ENCODE results near the gene EXOC4. TPM values are rescaled to one million over a fixed set of nuclear protein-coding genes. Genes with fewer than 3 reads are reported as not detected.
A peak's percentile ranks its signal among the peaks of the same experiment; 100 is the strongest.

The EXOC4 gene
- total RNA-seq, 4 donors from 2014 or later = 36.9 to 78.0 (median 52.2) TPM

DNA sequence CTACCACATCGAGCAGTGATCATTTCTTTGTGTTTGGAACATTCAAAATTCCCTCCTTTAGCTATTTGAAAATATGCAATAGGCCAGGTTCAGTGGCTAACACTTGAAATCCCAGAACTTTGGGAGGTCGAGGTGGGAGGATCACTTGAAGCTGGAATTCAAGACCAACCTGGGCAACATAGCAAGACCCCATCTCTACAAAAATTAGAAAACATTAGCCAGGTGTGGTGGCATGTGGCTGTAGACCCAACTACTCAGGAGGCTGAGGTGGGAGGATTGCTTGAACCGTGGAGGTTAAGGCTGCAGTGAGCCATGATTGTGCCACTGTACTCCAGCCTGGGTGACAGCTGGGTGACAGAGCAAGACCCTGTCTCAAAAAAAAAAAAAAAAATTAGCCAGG, 15.3 kb upstream of the EXOC4 start:
- in situ Hi-C loops (cut with MboI; ENCODE audit: low sequenced_read_pairs in 4 of 4) = no loop called here
- no peak for ATAC-seq
- no peaks in the 10 kb centered on the region for H3K9me3 ChIP-seq
- DNase-seq = no peak
- H3K4me1 ChIP-seq = no peaks in the 10 kb centered on the region
- intact Hi-C loops (cut with DNase I; ENCODE audit: low total_unique reads) = no loop called here
- H3K36me3 ChIP-seq = no peaks in the 10 kb centered on the region
- no peak overlapping the region for H3K27ac ChIP-seq
- no peak for TF ChIP-seq POLR2A (IDR thresholded peaks at IDR 0.05)
- TF ChIP-seq, protein P1, sequence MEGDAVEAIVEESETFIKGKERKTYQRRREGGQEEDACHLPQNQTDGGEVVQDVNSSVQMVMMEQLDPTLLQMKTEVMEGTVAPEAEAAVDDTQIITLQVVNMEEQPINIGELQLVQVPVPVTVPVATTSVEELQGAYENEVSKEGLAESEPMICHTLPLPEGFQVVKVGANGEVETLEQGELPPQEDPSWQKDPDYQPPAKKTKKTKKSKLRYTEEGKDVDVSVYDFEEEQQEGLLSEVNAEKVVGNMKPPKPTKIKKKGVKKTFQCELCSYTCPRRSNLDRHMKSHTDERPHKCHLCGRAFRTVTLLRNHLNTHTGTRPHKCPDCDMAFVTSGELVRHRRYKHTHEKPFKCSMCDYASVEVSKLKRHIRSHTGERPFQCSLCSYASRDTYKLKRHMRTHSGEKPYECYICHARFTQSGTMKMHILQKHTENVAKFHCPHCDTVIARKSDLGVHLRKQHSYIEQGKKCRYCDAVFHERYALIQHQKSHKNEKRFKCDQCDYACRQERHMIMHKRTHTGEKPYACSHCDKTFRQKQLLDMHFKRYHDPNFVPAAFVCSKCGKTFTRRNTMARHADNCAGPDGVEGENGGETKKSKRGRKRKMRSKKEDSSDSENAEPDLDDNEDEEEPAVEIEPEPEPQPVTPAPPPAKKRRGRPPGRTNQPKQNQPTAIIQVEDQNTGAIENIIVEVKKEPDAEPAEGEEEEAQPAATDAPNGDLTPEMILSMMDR (IDR thresholded peaks at IDR 0.05 in 4 of 5, conservative IDR thresholded peaks at IDR 0.05 in 1 of 5) = no peak
- no peak overlapping the region for H3K4me3 ChIP-seq
- H3K27me3 ChIP-seq = no peaks in the 10 kb centered on the region

- Histone ChIP-seq H3K27me3 (no peaks in the 10 kb centered on the region), H3K4me3 (no peak overlapping the region), H3K4me1 (no peaks in the 10 kb centered on the region), H3K9me3 (no peaks in the 10 kb centered on the region), H3K36me3 (no peaks in the 10 kb centered on the region), H3K27ac (no peak overlapping the region)
- intact Hi-C loops (cut with DNase I; ENCODE audit: low total_unique reads) = no loop called here
- in situ Hi-C loops (cut with MboI; ENCODE audit: low sequenced_read_pairs in 4 of 4) = no loop called here
- TF ChIP-seq POLR2A (IDR thresholded peaks at IDR 0.05) = no peak
- TF ChIP-seq, protein P1 (IDR thresholded peaks at IDR 0.05 in 4 of 5, conservative IDR thresholded peaks at IDR 0.05 in 1 of 5) = no peak
- DNase-seq (no peak), ATAC-seq (no peak)
Measured at GRCh38 chr7:133240302-133240701, 12.6 kb upstream of the EXOC4 start.

DNA sequence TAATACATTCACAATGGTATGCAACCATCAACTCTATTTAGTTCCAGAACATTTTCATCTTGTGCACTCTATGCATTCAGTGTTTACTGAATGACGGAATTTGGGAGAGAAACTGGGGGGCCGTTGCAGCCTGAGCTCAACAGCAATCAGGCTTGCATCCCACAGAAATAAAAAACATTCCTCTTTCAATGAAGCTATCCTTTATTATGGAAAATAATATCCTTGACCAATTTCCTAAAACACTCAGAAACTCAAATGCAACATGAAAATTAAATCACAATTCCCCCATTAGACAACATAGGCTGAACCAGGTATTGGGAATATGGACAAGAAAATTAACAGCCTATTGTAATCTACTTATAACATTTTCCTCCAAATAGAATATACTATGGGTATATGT, 6.3 kb upstream of the EXOC4 start:
- intact Hi-C loops (cut with DNase I; ENCODE audit: low total_unique reads) = no loop called here
- in situ Hi-C loops (cut with MboI; ENCODE audit: low sequenced_read_pairs in 4 of 4) = no loop called here
- DNase-seq (no peak), ATAC-seq (no peak)
- Histone ChIP-seq H3K4me1 (no peaks in the 10 kb centered on the region), H3K9me3 (no peaks in the 10 kb centered on the region), H3K27me3 (no peaks in the 10 kb centered on the region), H3K36me3 (no peaks in the 10 kb centered on the region), H3K4me3 (no peak overlapping the region), H3K27ac (no peak overlapping the region)
- TF ChIP-seq, protein P1 (IDR thresholded peaks at IDR 0.05 in 4 of 5, conservative IDR thresholded peaks at IDR 0.05 in 1 of 5) = no peak
- TF ChIP-seq POLR2A (IDR thresholded peaks at IDR 0.05) = no peak

GRCh38 chr7:133248901-133249300, 4.0 kb upstream of the EXOC4 start:
- H3K4me3 ChIP-seq = no peak overlapping the region
- H3K4me1 ChIP-seq = peaks cover 5 to 6% of the 10 kb centered on the region in 2 donors
- TF ChIP-seq POLR2A (IDR thresholded peaks at IDR 0.05) = no peak
- TF ChIP-seq, protein P1 (IDR thresholded peaks at IDR 0.05 in 4 of 5, conservative IDR thresholded peaks at IDR 0.05 in 1 of 5) = no peak
- no peak overlapping the region for H3K27ac ChIP-seq
- no peaks in the 10 kb centered on the region for H3K9me3 ChIP-seq
- intact Hi-C loops (cut with DNase I; ENCODE audit: low total_unique reads) = no loop called here
- DNase-seq = no peak
- in situ Hi-C loops (cut with MboI; ENCODE audit: low sequenced_read_pairs in 4 of 4) = no loop called here
- no peak for ATAC-seq
- H3K36me3 ChIP-seq = no peaks in the 10 kb centered on the region
- H3K27me3 ChIP-seq = no peaks in the 10 kb centered on the region

DNA sequence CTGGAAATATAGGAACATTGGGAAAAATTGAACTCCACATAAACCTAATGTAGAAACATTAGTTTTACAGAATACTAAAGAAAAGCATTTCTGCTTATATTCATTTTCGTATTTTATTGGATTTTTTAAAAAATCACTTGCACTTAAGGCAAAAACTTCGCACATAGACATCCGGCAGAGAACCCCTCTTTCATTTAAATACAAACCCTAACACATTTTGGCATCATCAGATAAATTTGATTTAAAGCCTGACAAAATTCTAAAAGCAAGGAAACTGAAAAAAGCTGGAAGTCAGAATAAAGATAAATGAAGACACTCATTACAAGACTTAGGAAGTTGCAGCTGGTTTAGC, 396 bp upstream of the EXOC4 start:
- no peaks in the 10 kb centered on the region for H3K36me3 ChIP-seq
- intact Hi-C loops (cut with DNase I; ENCODE audit: low total_unique reads) = loop anchor here (1.0 to 5.0 kb wide), 3 partner anchors 170 to 1895 kb away; partner anchors contain the start of genes CHCHD3, SLC35B4 and TMEM140
- no peak for ATAC-seq
- peaks cover 15 to 24% of the 10 kb centered on the region in 2 donors for H3K4me1 ChIP-seq
- in situ Hi-C loops (cut with MboI; ENCODE audit: low sequenced_read_pairs in 4 of 4) = loop anchor here in 3 of 4 donors (10.0 to 25.0 kb wide), 2 partner anchors 168 to 1060 kb away; partner anchors contain the start of genes SLC35B4 (in 3 of the 3) and CHCHD3 (in 1 of the 3)
- H3K27me3 ChIP-seq = no peaks in the 10 kb centered on the region
- no peaks in the 10 kb centered on the region for H3K9me3 ChIP-seq
- no peak for TF ChIP-seq POLR2A (IDR thresholded peaks at IDR 0.05)
- TF ChIP-seq, protein P1 (IDR thresholded peaks at IDR 0.05 in 4 of 5, conservative IDR thresholded peaks at IDR 0.05 in 1 of 5) = no peak
- H3K27ac ChIP-seq = peak overlapping the region in 1 of 4 donors; percentile 98
- no peak for DNase-seq
- H3K4me3 ChIP-seq = peak overlapping the region in 2 of 4 donors; percentile 88 to 99

Data from gastrocnemius medialis (tissue), 4 donors.